Epithelial cell of esophagus (primary cell): ENCODE results near the gene TEX11.

Source experiments
- DNase-seq: peaks from one replicate; pipeline ENCODE4 v3.0.0; 2010; ENCODE audit warnings: low read depth
- H3K4me3 ChIP-seq: 2 replicates; pipeline ENCODE4 v1.5.1; 2011; ENCODE audit warnings: mild to moderate bottlenecking, low read length, control low read depth
- TF ChIP-seq, protein P1 (sequence below): IDR thresholded peaks from 2 replicates; pipeline ENCODE4 v1.5.1; 2011; ENCODE audit warnings: low read depth, mild to moderate bottlenecking, low read length, control low read depth, inconsistent platforms; ENCODE audit not compliant: insufficient read depth; ENCODE audit errors: missing control alignments

TEX11 gene

DNA sequence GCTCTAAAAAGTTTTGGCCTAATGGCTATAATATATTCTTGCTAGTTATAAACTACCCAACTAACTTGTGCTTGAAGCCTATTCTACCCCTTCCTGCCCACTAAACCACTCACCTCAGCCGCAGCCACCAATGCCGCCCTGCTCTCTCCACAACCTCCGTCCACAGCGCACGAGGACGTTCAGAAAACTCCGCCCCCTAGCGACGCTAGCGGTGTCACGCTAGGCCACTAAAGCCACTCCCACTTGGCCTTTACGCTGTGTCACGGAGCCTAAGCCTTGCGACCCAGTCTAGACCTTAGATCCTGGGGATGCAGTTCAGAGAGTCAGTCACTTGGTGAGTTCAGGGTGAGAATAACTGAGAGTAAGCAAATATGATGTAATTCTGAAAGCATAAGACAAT is at the start of gene TEX11:
TSS of gene TEX11 (minus strand) at position 171 of the 400 bp plus-strand sequence. CDS start 922 bp downstream, outside the sequence.
- DNase-seq: no peak
- TF ChIP-seq, protein P1, sequence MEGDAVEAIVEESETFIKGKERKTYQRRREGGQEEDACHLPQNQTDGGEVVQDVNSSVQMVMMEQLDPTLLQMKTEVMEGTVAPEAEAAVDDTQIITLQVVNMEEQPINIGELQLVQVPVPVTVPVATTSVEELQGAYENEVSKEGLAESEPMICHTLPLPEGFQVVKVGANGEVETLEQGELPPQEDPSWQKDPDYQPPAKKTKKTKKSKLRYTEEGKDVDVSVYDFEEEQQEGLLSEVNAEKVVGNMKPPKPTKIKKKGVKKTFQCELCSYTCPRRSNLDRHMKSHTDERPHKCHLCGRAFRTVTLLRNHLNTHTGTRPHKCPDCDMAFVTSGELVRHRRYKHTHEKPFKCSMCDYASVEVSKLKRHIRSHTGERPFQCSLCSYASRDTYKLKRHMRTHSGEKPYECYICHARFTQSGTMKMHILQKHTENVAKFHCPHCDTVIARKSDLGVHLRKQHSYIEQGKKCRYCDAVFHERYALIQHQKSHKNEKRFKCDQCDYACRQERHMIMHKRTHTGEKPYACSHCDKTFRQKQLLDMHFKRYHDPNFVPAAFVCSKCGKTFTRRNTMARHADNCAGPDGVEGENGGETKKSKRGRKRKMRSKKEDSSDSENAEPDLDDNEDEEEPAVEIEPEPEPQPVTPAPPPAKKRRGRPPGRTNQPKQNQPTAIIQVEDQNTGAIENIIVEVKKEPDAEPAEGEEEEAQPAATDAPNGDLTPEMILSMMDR: no peak
- H3K4me3 ChIP-seq: no peak within 1 kb of the TSS

DNA sequence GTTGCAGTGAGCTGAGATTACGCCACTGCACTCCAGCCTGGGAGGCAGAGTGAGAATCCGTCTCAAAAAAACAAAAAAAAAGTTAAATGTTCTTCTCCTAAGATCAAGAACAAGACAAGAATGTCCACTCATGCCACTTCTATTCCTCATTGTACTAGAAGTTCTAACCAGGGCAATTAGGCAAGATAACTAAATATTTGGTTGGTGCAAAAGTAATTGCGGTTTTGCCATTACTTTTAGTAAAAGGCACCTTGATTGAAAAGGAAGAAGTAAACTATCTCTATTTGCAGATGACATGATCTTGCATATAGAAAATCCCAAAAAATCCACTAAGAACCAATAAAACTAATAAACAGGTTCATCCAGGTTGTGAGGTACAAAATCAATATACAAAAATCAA is 46.4 kb upstream of the TEX11 start:
- H3K4me3 ChIP-seq: no peak overlapping the region
- no peak for DNase-seq
- TF ChIP-seq, protein P1: no peak

DNA sequence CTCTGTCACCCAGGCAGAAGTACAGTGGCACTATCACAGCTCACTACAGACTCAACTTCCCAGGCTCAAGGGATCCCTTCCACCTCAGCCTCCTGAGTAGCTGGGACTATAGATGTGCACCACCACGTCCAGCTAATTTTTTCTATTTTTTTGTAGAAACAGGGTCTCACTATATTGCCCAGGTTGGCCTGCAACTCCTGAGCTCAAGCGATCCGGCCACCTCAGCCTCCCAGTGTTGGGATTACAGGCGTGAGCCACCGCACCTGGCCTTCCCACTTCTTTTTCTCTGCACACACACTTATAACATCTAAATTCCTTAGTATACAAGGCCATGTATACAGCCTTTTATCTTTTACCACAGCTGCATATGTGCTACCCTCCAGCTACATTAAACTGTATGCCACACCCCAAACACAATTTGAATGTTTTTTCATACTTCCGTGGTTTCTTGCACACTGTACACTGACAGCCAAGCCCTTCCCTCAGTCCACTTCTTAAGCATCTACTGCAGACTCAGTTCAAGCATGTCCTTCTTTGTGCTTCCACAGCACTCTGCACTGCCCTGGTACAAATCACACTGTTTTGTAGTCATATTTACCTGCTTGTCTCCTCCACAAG is 15.9 kb upstream of the TEX11 start:
- TF ChIP-seq, protein P1: no peak
- no peak for DNase-seq

DNA sequence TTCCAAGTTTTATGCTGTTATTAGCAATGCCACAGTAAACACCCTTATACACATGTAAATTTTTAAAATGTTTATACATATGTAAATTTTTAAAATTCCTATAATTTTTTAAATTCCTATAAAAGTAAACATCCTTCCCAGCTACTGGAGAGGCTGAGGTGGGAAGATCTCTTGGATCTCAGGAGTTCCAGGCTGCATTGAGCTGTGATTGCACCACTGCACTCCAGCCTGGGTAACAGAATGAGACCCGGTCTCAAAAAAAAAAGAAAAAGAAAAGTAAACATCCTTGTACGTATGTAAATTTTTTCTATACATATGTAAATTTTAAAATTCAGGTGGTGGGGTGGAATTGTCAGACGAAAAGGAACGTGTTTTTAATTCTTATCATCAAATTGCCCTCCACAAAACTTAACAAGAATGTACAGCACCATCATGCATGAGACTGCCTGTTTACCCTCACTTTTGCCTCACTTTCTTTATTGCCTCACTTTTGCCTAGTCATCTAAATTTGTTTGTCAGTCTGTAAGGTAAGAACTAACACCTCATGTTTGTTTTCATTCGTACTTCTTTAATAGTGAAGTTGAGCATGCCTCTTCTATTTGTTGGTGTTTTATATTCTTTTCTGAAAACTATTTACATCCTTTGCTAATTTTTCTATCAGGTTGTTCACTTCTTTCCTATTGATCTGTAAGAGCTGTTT is 14.4 kb upstream of the TEX11 start:
- H3K4me3 ChIP-seq: no peak overlapping the region
- TF ChIP-seq, protein P1: no peak

More for the DNA sequence above, 15.9 kb upstream of the TEX11 start:
- no peak overlapping the region for H3K4me3 ChIP-seq

DNA sequence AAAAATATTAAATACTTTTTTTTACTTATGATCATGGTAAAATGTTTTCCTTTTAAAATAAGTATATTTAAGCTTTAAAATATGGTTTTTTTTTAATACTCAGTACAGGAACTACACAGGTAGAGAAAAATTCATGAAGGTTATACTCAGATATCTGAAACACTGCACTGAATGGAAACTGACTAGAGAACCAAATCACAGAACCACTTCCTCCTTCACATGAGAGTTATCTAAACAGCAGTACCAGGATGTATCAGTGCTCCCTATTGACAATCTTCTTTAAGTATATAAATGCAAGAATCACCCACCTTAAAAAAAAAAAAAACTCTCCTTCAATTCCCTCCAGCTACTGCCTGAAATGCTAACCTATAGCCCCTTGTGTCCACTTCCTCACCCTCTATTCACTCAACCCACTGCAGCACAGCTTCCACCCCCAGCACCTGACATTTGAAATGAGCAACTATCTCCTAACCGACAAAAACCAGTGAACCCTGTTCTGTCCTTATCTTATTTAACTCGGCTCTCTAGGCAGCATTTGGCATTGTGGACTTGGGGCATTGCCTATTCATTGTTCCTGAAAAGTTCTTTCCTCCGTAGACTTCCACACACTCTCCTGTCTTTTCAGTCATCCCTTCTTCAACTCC is 13.3 kb upstream of the TEX11 start:
- no peak for DNase-seq
- TF ChIP-seq, protein P1: no peak
- H3K4me3 ChIP-seq: no peak overlapping the region

More for the DNA sequence above, 14.4 kb upstream of the TEX11 start:
- no peak for DNase-seq

DNA sequence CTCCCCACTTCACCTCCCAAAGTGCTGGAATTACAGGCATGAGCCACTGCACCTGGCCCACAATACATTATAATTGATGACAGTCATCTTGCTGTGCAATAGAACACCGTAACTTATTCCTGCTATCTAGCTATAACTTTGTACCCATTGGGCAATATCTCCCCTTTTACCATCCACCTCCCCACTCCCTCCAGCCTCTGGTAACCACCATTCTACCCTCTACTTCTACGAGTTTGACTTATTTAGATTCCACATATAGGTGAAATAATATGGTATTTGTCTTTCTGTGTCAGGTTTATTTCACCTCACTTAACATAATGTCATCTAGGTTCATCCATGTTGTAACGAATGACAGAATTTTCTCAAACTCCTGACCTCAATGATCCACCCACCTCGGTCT is 8.2 kb upstream of the TEX11 start:
- no peak for DNase-seq
- TF ChIP-seq, protein P1: no peak
- H3K4me3 ChIP-seq: no peak overlapping the region

DNA sequence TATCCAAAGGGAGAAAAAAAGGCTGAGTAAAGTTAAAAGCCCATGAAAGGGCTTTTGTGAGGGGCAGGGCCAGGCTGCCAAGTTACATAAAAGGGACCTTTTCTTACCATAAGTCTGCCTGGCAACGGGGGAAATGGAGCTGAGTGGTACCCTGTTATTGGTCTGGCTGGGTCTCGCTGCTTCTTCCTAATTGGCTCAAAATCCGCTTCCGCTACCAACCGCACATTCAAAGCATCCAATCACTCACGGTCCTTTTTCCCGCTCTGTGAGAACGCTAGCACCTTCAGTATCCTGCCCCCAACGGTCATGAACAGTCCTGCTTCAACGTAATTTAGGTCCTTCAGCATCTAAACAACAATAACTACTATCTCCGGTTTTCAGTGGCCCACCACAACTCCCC is 611 bp downstream of the TEX11 start:
- DNase-seq: no peak
- H3K4me3 ChIP-seq: no peak overlapping the region
- TF ChIP-seq, protein P1: no peak
